GM12875 (cell line): ENCODE results near the gene GLYATL3.

Experiments
- H3K4me3 ChIP-seq: one replicate; pipeline ENCODE4 v1.5.1; 2011; ENCODE audit warnings: low read depth, low read length, control low read depth
- TF ChIP-seq, protein P1 (sequence below): IDR thresholded peaks from 2 replicates; pipeline ENCODE4 v1.5.1; 2011; ENCODE audit warnings: low read depth, mild to moderate bottlenecking, control low read depth, inconsistent platforms, low read length, moderate library complexity, borderline replicate concordance; ENCODE audit not compliant: insufficient read depth

The GLYATL3 gene

DNA sequence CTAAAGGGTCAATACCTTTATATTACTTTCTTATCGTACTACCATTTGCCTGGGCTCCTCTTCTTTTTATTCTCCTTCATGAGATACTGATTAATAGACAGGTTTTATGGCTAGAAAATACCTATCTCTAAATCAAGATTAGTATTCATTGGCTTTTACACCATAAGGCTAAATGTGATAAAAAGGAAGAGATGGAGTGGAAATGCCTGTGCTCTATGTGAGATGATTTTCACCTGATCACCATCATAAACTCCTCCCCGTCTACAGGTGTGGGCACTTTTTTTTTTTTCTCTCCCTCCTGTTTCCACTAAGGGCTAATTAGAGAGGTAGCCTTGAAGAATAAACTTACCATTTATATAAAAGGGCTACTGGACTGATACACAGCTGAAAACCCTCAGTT, at the start of gene GLYATL3:
Gene GLYATL3 (plus strand): TSS at position 301 of the 400 bp plus-strand sequence. CDS start 12,068 bp downstream, outside the sequence.
- TF ChIP-seq, protein P1, sequence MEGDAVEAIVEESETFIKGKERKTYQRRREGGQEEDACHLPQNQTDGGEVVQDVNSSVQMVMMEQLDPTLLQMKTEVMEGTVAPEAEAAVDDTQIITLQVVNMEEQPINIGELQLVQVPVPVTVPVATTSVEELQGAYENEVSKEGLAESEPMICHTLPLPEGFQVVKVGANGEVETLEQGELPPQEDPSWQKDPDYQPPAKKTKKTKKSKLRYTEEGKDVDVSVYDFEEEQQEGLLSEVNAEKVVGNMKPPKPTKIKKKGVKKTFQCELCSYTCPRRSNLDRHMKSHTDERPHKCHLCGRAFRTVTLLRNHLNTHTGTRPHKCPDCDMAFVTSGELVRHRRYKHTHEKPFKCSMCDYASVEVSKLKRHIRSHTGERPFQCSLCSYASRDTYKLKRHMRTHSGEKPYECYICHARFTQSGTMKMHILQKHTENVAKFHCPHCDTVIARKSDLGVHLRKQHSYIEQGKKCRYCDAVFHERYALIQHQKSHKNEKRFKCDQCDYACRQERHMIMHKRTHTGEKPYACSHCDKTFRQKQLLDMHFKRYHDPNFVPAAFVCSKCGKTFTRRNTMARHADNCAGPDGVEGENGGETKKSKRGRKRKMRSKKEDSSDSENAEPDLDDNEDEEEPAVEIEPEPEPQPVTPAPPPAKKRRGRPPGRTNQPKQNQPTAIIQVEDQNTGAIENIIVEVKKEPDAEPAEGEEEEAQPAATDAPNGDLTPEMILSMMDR = no peak
- no peak within 1 kb of the TSS for H3K4me3 ChIP-seq

DNA sequence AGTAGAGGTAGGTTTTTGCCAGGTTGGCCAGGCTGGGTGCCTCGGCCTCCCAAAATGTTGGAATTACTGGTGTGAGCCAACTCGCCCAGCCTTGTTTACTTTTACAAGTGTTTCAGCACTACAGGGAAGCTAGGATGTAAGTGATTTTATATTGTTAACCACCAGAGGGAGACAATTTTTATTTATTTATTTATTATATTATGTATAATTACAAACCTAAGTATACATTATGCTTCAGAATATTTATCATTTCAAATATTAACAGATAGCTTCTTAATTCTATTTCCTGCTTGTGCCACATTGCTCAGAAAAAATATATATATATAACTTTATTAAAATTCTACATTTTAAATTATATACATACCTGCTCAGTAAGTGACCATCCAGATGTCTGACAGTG, 46.5 kb upstream of the GLYATL3 start:
- H3K4me3 ChIP-seq = no peak overlapping the region
- TF ChIP-seq, protein P1 = no peak

DNA sequence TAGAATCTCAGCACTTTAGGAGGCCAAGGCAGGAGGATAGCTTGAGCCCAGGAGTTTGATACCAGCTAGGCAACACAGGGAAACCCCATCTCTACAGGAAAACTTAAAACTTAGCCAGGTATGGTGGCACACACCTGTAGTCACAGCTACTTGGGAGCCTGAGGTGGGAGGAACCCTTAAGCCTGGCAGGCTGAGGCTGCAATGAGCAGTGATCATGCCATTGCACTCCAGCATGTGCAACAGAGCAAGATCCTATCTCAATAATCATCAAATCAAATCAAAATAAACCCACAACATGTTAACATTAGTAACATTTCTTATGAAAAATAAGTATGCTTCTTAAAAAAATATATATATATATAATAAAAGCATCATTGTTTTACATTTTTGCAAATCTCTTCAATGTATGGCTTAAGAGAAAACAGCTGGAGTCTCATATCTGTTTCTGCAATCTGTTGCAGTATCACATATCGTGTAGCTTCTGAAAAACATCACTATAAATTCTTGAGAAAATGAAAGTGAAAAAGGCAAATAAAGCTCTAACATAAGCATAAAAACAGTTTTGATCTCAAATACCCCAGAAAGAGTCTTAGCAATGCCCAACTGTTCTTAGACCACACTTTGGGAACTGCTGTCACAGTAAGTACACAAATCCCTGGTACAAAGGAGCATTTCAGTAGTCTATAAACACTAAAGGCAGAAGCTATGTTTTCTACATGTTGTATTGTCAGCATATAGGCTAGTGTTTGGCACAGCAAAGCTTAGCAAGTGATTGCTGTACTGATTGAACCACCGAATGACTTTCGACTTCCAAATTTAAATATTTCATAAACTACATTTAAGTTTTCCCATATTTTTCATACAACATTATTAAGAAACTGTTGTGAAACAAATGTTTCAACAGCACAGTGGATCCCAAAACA, 44.7 kb upstream of the GLYATL3 start:
- TF ChIP-seq, protein P1 = no peak
- no peak overlapping the region for H3K4me3 ChIP-seq

DNA sequence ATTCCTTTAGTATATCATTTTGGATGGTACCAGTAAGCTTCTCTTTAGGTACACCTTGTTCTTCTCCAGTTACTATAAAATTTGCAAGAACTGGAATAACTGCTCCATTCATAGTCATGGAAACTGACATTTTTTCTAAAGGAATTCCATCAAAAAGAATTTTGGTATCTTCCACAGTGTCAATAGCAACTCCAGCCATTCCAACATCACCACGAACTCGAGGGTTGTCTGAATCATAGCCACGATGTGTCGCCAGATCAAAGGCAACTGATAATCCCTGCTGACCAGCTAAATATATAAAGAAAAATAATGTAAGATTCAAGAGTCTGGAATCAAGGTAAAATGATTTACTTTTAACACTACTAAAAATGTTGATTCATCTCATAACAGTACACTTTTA, 42.0 kb upstream of the GLYATL3 start:
- TF ChIP-seq, protein P1 = no peak

DNA sequence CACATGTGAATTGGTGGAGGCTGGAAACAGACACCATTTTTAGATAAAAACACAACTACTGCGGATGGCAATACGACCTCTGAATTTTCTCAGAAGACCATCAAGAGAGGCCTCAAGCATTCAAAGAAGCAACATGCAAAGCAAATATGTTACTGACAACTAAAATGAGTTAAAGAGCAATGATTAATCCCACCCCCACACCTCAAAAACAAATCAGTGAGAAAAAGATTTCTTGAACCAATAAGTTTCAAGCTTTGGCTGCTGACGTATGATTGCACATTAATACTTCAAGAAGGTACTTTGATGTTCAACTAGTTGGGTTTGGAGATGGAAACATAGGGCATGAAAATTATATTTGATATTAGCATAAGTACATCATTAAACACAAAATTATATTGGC, 37.7 kb upstream of the GLYATL3 start:
- TF ChIP-seq, protein P1 = no peak
- H3K4me3 ChIP-seq = no peak overlapping the region

More for the DNA sequence above, 42.0 kb upstream of the GLYATL3 start:
- no peak overlapping the region for H3K4me3 ChIP-seq

DNA sequence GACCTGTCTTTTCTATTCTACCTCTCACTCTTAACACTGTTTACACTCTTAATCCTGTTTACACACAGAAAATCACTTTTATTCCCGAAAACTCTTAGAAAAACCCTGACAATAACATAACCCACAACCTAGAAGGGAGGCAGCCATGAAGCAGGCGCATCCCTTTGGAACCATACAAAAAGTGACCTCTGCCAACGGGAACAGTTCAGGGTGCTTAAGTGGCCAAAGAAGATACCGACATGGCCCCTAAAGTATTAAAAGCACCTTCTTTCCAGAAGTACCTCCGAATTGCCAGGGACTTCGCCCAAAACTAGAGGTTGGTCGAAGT, 37.2 kb upstream of the GLYATL3 start:
- TF ChIP-seq, protein P1 = no peak
- peak overlapping the region; percentile 65 for H3K4me3 ChIP-seq
